OCI-LY7 (cell line): Measurements from ENCODE around the gene ACSF2. TPM values are rescaled to one million over a fixed set of nuclear protein-coding genes. Genes with fewer than 3 reads are reported as not detected.

ENCODE experiments used
- BruUV-seq: library from RNA; stranded (reverse); fragments of 400-500 nt; replicated peaks from 2 replicates; lab custom pipeline; 2021; lab: Mats Ljungman, UMichigan
- CTCF ChIA-PET: fragments of 300-600 bp; sonication (Branson Sonifier 250); formaldehyde crosslinking; loops from one replicate; lab custom pipeline; 2022; ENCODE audit warnings: antibody characterized with exemption; ENCODE audit not compliant: unreplicated experiment; lab: Charles Lee
- POLR2A ChIA-PET: fragments of 300-600 bp; sonication (Branson Sonifier 250); formaldehyde crosslinking; loops from one replicate; lab custom pipeline; 2022; ENCODE audit warnings: antibody characterized with exemption; lab: Charles Lee
- DNase-seq: peaks from one replicate; pipeline ENCODE4 v3.0.0-alpha.2; 2015; ENCODE audit warnings: low spot score
- H2AFZ ChIP-seq: fragments of 200-600 bp; sonication (generic), shearing (Covaris generic); 2 replicates; pipeline ENCODE4 v1.6.1; 2014; ENCODE audit warnings: mild to moderate bottlenecking, antibody characterized with exemption, low read length, moderate library complexity
- H3K27ac ChIP-seq: fragments of 200-600 bp; sonication (generic); 2 replicates; pipeline ENCODE4 v1.5.1; 2014; ENCODE audit warnings: mixed run types, low read depth, mild to moderate bottlenecking, moderate library complexity, low read length, inconsistent platforms; ENCODE audit not compliant: poor library complexity, severe bottlenecking
- H3K36me3 ChIP-seq: fragments of 200-600 bp; sonication (generic); 2 replicates; pipeline ENCODE4 v1.6.1; 2014; ENCODE audit warnings: mild to moderate bottlenecking, antibody characterized with exemption, low read length, moderate library complexity, mixed read lengths; ENCODE audit not compliant: insufficient read depth
- H3K4me1 ChIP-seq: fragments of 200-600 bp; sonication (generic); 2 replicates; pipeline ENCODE4 v1.5.1; 2014; ENCODE audit warnings: mild to moderate bottlenecking, low read length; ENCODE audit not compliant: insufficient read depth, poor library complexity, severe bottlenecking
- H3K4me2 ChIP-seq: fragments of 200-600 bp; sonication (generic); 2 replicates; pipeline ENCODE4 v1.6.1; 2014; ENCODE audit warnings: mild to moderate bottlenecking, low read length
- H3K4me3 ChIP-seq: fragments of 200-600 bp; sonication (generic); 2 replicates; pipeline ENCODE4 v1.5.1; 2014; ENCODE audit warnings: mild to moderate bottlenecking, low read depth, low read length; ENCODE audit not compliant: poor library complexity, severe bottlenecking
- H3K79me2 ChIP-seq: fragments of 200-600 bp; sonication (generic); 2 replicates; pipeline ENCODE4 v1.6.1; 2016; ENCODE audit warnings: low read depth, mild to moderate bottlenecking, low read length, moderate library complexity, mixed read lengths; ENCODE audit not compliant: insufficient read depth
- H3K9me2 ChIP-seq: fragments of 200-600 bp; sonication (generic); 2 replicates; pipeline ENCODE4 v1.6.1; 2016; ENCODE audit warnings: mild to moderate bottlenecking, low read length, mixed read lengths; ENCODE audit not compliant: insufficient read depth
- H3K9me3 ChIP-seq: fragments of 200-600 bp; sonication (generic); 2 replicates; pipeline ENCODE4 v1.6.1; 2014; ENCODE audit warnings: mild to moderate bottlenecking, mixed run types, low read length, mixed read lengths
- H4K20me1 ChIP-seq: fragments of 200-600 bp; sonication (generic); 2 replicates; pipeline ENCODE4 v1.6.1; 2014; ENCODE audit warnings: mild to moderate bottlenecking, antibody characterized with exemption, low read length, moderate library complexity, mixed read lengths; ENCODE audit not compliant: insufficient read depth
- CTCF ChIP-seq: fragments of 200-600 bp; sonication (generic); conservative IDR thresholded peaks from 2 replicates; pipeline ENCODE4 v1.5.1; 2014; ENCODE audit warnings: mild to moderate bottlenecking, antibody characterized with exemption, low read length, moderate library complexity, mixed read lengths
- EZH2phosphoT487 ChIP-seq: fragments of 200-600 bp; sonication (generic); IDR thresholded peaks from 2 replicates; pipeline ENCODE4 v1.6.1; 2018; ENCODE audit warnings: low read depth, borderline replicate concordance, mild to moderate bottlenecking, mixed run types, antibody characterized with exemption, low read length, moderate library complexity, mixed read lengths
- intact Hi-C: fragments of 100-400 bp; cut with micrococcal nuclease; formaldehyde crosslinking; loops from one replicate; pipeline ENCODE4 v1.10.0; 2022; ENCODE audit not compliant: unreplicated experiment
- total RNA-seq, 2 experiments: library from RNA; depleted of rRNA in 1 of 2; stranded (reverse); fragments of >200 nt in 1 of 2; shearing (Covaris generic) in 1 of 2; gene quantifications; 2 replicates each; pipeline ENCODE4 v1.2.3, GENCODE V29; 2014 to 2022

ACSF2 gene
- total RNA-seq, 2 experiments from 2014 or later, result 38.6 to 42.7 TPM

- Histone ChIP-seq H3K27ac (no peak overlapping the region), H3K9me3 (no peaks in the 10 kb centered on the region), H3K4me1 (peaks cover 27% of the 10 kb centered on the region), H4K20me1 (no peaks in the 10 kb centered on the region), H3K4me3 (no peak overlapping the region), H3K4me2 (no peak overlapping the region), H3K36me3 (no peaks in the 10 kb centered on the region), H3K9me2 (no peaks in the 10 kb centered on the region), H3K79me2 (no peaks in the 10 kb centered on the region), H2AFZ (no peak overlapping the region)
- no TSS peak for BruUV-seq
- ChIA-PET CTCF (no interaction called here), POLR2A (no interaction called here)
- DNase-seq, result no peak
- TF ChIP-seq EZH2phosphoT487, result no peak
- TF ChIP-seq CTCF, result no peak
- intact Hi-C loops, result no loop called here
These were observed 2.9 kb downstream of the ACSF2 start for GRCh38 chr17:50428831-50429424.

GRCh38 chr17:50429793-50430192, 3.8 kb downstream of the ACSF2 start:
- H3K4me1 ChIP-seq, result peaks cover 27% of the 10 kb centered on the region
- H3K9me3 ChIP-seq, result no peaks in the 10 kb centered on the region
- no peak overlapping the region for H3K4me2 ChIP-seq
- CTCF ChIA-PET, result interaction anchor here (1.1 kb wide), 1 partner anchor 10 kb away, joined by 3 read pairs; no protein-coding TSS in a partner anchor
- POLR2A ChIA-PET, result interaction anchor here (0.7 kb wide), 1 partner anchor 116 kb away, joined by 3 read pairs; no protein-coding TSS in a partner anchor
- no peak for DNase-seq
- no TSS peak for BruUV-seq
- no peaks in the 10 kb centered on the region for H3K79me2 ChIP-seq
- H3K9me2 ChIP-seq, result no peaks in the 10 kb centered on the region
- no peak overlapping the region for H3K4me3 ChIP-seq
- H2AFZ ChIP-seq, result no peak overlapping the region
- H3K27ac ChIP-seq, result no peak overlapping the region
- no peak for TF ChIP-seq CTCF
- TF ChIP-seq EZH2phosphoT487, result no peak
- intact Hi-C loops, result no loop called here
- no peaks in the 10 kb centered on the region for H4K20me1 ChIP-seq
- H3K36me3 ChIP-seq, result no peaks in the 10 kb centered on the region
